Measurements from ENCODE around the gene DAND5.

The DAND5 gene, protein sequence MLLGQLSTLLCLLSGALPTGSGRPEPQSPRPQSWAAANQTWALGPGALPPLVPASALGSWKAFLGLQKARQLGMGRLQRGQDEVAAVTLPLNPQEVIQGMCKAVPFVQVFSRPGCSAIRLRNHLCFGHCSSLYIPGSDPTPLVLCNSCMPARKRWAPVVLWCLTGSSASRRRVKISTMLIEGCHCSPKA

GRCh38 chr19:12969292-12969988, at the start of gene DAND5:
TSS of gene DAND5 (plus strand) at chr19:12969576. CDS start at chr19:12969661, 85 bp downstream.
- peak; percentile 60 for DNase-seq (ENCODE audit: low spot score)

DNA sequence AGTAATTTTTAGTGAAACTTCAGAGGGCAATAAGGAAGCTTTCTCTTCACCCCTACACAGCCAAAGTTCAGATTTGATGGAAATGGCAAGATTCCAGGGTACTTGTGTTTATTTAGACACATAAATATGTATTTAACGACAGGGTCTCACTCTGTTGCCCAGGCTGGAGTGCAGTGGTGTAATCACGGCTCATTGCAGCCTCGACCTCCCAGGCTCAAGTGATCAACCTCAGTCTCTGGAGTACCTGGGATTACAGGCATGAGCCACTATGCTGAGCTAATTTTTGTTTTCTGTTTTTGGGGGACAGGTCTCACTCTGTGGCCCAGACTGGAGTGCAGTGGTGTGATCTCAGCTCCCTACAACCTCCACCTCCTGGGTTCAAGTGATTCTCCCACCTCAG, 48.3 kb upstream of the DAND5 start:
- DNase-seq (ENCODE audit: low spot score), result no peak

DNA sequence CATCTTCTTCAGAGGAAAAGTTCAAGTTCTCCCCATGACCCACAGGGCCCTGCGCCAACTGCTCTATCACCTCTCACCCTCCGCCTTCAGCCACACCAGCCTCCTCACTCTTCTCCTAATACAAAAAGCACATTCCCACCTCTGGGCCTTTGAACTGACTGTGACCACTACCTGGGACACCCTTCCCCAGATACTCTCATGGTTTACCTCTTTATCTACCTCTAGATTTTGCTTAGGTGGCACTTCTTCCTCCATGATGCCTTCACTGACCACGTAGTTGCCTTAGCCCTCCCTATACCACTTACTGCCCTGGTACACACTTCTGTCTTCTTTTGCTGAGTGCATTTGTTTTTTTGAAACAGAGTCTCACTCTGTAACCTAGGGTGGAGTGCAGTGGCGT, 46.4 kb upstream of the DAND5 start:
- no peak for DNase-seq (ENCODE audit: low spot score)

- no peak for DNase-seq (ENCODE audit: low spot score)
Measured at GRCh38 chr19:12924621-12925310, 44.6 kb upstream of the DAND5 start.

- DNase-seq (ENCODE audit: low spot score), result no peak
Measured at GRCh38 chr19:12930002-12930645, 39.3 kb upstream of the DAND5 start.

DNA sequence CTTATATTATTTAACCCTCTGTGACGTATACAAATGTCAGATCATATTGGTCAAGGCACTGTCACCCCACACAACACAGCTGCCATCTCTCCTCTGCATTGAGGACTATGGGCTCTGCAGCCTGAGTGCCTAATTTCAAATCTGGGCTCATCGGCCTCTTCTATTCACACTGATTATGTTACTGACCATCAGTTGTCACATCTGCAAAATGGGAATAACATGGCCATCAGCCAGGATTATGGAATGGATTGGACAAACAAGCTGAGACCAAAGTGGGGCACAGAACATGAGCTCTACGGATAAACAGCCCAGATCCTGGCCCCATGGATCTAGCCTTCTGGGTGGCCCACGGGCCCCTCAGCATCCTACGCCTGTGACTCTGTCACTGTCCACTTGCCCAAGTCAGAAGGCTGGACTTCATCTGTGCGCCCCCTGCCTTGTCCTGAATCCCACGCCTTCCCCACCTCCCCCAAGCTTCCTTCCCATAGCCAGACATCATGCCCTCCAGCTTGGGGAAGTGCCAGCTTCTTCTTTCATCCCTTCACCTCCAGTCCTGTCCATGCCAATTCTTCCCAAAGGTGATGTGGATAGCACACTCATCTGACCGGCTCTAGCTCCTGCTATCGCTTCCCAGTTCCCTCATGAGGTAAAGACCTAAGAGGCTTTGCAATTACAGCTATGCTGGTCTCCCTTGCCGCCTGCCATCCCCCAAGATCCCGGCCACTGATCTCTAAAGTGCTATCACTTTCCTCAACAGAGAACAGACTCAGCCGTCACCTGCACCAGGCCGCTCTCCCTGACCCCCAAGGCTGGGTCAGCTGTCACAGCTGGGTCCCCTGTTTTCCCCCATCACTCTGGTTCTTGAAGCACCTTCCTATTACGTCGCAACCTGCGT, 36.7 kb upstream of the DAND5 start:
- no peak for DNase-seq (ENCODE audit: low spot score)

- peak; percentile 95 for DNase-seq (ENCODE audit: low spot score)
Measured at GRCh38 chr19:12933287-12934072, 35.9 kb upstream of the DAND5 start, which contains the start of gene FARSA. TSS of gene FARSA (minus strand) at chr19:12933711. CDS start at chr19:12933696, 15 bp downstream.

- DNase-seq (ENCODE audit: low spot score), result no peak
Measured at GRCh38 chr19:12935071-12935470, 34.3 kb upstream of the DAND5 start.

GRCh38 chr19:12936582-12936981, 32.8 kb upstream of the DAND5 start:
- no peak for DNase-seq (ENCODE audit: low spot score)

- DNase-seq (ENCODE audit: low spot score), result peak; percentile 57
Measured at GRCh38 chr19:12937093-12937926, 32.1 kb upstream of the DAND5 start.

- peak; percentile 100 for DNase-seq (ENCODE audit: low spot score)
Measured at GRCh38 chr19:12937927-12938778, 31.2 kb upstream of the DAND5 start, which contains the start of gene CALR. TSS of gene CALR (plus strand) at chr19:12938609. CDS start at chr19:12938680, 71 bp downstream.

DNA sequence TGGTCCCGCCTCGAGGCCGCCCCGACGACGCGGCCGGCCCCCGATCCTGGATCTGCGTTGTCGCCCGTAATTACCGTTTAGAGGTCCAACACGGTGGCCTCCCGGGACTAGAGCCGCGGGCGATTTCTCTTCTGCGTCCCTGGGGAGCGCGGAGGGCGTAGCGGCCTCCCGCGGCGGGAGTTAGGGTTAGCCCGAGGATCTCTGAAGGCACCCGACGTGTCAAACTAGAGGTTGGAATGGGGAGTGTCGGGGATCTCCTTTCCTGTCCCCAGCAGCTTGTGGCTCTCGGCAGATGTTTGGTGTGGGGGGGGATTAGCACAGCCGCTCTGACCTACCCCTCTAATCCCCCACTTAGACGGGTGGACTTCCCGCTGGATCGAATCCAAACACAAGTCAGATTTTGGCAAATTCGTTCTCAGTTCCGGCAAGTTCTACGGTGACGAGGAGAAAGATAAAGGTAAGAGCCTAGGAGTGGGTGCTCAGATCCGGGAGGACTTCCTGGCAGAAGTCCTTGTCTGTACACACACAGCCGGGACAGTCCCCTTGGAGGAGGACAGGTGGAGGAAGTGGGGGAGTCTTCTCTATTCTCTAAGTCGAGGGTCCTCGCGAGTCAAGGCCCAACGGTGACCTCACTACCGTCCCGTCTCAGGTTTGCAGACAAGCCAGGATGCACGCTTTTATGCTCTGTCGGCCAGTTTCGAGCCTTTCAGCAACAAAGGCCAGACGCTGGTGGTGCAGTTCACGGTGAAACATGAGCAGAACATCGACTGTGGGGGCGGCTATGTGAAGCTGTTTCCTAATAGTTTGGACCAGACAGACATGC, 30.4 kb upstream of the DAND5 start:
- DNase-seq (ENCODE audit: low spot score), result no peak

GRCh38 chr19:12939975-12940423, 29.4 kb upstream of the DAND5 start:
- DNase-seq (ENCODE audit: low spot score), result no peak

DNA sequence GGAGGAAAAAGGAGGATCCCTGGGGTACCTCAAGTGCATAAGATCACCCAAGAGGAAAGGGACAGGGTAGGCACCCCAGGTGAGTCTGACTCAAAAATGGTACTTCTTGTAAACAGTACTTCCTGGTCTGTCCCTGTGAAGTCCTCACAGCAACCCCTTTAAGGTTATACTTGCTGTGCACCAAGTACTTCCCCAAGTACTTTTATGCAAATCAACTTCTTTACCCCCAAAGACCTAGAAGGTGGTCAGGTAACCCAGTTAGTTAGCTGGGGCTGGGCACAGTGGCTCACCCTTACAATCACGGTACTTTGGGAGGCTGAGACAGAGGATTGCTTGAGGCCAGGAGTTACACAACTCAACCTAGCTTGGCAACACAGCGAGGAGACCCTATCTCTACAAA, 28.5 kb upstream of the DAND5 start:
- DNase-seq (ENCODE audit: low spot score), result no peak

- no peak for DNase-seq (ENCODE audit: low spot score)
Measured at GRCh38 chr19:12943437-12944044, 25.8 kb upstream of the DAND5 start.

DNA sequence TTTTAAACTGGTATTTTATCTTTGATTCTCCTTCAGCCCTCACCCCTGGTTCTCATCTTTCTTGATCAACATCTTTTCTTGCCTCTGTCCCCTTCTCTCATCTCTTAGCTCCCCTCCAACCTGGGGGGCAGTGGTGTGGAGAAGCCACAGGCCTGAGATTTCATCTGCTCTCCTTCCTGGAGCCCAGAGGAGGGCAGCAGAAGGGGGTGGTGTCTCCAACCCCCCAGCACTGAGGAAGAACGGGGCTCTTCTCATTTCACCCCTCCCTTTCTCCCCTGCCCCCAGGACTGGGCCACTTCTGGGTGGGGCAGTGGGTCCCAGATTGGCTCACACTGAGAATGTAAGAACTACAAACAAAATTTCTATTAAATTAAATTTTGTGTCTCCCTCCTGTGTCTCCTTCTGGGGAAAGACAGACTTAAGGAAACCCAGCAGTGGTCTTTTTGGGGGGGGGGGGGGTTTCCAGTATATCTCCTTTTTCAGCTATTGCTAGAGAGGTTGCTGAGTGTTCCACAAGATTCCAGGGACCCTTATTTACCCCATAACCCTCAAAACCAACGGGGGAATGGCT, 25.2 kb upstream of the DAND5 start:
- no peak for DNase-seq (ENCODE audit: low spot score)

Data from pons (tissue), 1 donor.